ENCODE measurements around the gene OXSR1.
"Not testable (repeated sequence)": the region's sequence is repeated elsewhere in the genome, so short reads cannot be mapped to it uniquely, and the experiment has no call there.

Gene OXSR1

DNA sequence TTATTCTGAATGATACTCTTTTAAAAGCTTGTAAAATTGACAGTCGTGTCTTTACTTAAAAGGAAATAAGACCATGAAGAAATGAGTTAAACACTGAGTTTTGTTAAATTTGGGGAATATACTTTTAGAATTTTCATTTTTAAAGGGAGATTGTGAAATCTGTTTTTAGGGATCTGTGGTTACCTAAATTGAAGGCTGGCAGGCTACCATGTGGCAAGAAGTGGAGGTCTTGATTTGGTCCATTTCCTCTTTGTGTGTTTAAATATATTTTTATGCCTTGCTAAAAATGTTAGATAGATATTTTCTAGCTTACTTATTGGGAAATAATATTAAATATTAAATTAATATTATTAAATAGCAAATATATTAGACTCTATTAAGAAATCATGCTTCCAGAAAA is 63.7 kb downstream of the OXSR1 start:
- TF ChIP-seq, protein P1, sequence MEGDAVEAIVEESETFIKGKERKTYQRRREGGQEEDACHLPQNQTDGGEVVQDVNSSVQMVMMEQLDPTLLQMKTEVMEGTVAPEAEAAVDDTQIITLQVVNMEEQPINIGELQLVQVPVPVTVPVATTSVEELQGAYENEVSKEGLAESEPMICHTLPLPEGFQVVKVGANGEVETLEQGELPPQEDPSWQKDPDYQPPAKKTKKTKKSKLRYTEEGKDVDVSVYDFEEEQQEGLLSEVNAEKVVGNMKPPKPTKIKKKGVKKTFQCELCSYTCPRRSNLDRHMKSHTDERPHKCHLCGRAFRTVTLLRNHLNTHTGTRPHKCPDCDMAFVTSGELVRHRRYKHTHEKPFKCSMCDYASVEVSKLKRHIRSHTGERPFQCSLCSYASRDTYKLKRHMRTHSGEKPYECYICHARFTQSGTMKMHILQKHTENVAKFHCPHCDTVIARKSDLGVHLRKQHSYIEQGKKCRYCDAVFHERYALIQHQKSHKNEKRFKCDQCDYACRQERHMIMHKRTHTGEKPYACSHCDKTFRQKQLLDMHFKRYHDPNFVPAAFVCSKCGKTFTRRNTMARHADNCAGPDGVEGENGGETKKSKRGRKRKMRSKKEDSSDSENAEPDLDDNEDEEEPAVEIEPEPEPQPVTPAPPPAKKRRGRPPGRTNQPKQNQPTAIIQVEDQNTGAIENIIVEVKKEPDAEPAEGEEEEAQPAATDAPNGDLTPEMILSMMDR (IDR thresholded peaks at IDR 0.05; ENCODE audit: borderline replicate concordance, insufficient read depth, low read depth, low read length) = no peak
- no peak overlapping the region for H3K4me3 ChIP-seq (ENCODE audit: low read depth, low read length)

DNA sequence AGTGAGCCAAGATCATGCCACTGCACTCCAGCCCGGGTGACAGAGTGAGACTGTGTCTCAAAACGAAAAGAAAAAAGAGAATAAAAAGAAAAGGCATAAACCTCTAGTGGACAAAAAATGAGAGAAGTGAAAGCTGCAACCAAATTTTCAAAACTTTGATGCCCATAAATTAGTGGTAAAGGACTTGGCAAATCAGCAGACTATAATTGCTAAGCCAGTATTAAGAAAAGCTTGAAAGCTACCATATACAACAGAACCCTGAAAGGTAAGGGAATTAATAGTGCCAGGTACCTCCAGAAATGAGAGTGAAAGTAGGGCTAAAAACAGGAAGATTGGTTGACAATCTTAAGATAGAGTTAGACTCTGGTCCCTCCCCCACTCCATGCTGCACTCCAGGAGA is 67.4 kb downstream of the OXSR1 start:
- no peak overlapping the region for H3K4me3 ChIP-seq (ENCODE audit: low read depth, low read length)
- TF ChIP-seq, protein P1 (IDR thresholded peaks at IDR 0.05; ENCODE audit: borderline replicate concordance, insufficient read depth, low read depth, low read length) = no peak

DNA sequence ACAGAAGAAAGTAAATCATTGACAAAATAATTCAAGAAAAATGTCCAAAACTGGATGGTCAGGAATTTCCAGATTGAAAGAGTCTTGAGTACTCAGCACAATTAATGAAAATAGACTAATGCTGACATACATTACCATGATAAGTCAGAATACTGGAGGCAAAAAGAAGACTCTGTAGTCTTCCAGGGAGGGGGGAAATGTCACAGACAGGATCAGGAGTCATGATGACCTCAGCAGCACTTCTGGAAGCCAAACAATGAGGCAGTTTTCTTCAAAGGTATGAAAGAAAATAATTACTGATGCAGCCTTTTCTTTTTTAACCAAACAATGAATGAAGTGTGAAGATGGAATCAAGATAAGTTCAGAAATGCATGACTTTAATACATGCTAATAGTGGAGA is 70.1 kb downstream of the OXSR1 start:
- no peak overlapping the region for H3K4me3 ChIP-seq (ENCODE audit: low read depth, low read length)
- TF ChIP-seq, protein P1 (IDR thresholded peaks at IDR 0.05; ENCODE audit: borderline replicate concordance, insufficient read depth, low read depth, low read length) = no peak

DNA sequence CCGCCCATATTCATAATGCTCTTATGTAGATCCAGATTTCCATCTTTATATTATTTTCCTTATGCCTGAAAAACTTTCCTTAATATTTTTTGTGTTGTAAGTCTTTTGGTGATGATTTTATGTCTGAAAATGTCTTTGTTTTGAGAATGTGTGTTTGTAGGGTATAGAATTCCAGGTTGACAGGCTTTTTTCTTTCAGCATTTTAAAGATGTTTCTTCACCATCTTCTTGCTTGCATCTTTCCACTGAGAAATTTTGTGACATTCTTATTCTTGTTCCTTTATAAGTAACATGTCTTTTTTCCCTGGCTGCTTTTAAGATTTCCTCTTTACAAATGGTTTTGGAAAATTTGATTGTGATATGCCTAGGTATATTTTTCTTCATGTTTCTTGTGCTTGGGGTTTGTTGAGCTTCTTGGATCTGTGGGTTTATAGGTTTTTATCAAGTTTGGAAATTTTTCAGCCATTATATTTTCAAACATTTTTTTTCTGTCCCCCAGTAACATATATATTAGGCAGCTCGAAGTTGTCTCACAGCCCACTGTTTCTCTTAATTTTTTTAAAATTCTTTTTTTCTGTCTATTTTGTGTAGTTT is 73.2 kb downstream of the OXSR1 start:
- TF ChIP-seq, protein P1 (IDR thresholded peaks at IDR 0.05; ENCODE audit: borderline replicate concordance, insufficient read depth, low read depth, low read length) = no peak
- no peak overlapping the region for H3K4me3 ChIP-seq (ENCODE audit: low read depth, low read length)

DNA sequence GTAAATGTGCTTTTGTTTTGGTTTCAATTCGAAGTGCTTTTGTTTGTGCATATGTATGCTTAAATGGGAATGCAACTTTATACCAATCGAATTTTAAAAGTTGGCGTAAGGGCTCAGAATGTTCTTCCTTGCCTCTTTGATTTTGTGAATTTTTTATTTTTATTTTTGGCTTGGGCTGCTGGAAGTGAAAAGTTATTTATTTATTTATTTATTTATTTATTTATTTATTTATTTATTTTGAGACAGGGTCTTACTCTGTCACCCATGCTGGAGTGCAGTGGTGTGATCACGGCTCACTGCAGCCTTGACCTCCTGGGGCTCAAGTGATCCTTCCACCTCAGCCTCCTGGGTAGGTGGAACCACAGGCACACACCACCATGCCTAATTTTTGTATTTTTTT is 77.5 kb downstream of the OXSR1 start:
- H3K4me3 ChIP-seq (ENCODE audit: low read depth, low read length) = not testable (repeated sequence)

DNA sequence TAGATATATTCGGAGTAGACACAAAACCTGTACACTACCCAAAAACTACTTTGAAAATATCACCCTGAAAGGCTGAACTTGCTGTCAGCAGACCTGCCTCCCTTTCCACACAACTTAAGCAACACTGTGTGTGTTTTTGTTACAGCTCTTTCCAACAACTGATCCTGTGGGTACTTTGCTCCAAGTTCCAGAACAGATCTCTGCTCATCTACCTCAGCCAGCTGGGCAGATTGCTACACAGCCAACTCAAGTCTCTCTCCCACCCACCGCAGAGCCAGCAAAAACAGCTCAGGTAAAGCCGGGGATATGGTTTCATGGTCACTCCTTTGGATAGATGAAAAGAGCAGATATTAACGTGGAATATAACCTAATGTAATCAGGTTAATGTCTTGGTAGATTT is 80.6 kb downstream of the OXSR1 start:
- TF ChIP-seq, protein P1 (IDR thresholded peaks at IDR 0.05; ENCODE audit: borderline replicate concordance, insufficient read depth, low read depth, low read length) = no peak
- H3K4me3 ChIP-seq (ENCODE audit: low read depth, low read length) = no peak overlapping the region

DNA sequence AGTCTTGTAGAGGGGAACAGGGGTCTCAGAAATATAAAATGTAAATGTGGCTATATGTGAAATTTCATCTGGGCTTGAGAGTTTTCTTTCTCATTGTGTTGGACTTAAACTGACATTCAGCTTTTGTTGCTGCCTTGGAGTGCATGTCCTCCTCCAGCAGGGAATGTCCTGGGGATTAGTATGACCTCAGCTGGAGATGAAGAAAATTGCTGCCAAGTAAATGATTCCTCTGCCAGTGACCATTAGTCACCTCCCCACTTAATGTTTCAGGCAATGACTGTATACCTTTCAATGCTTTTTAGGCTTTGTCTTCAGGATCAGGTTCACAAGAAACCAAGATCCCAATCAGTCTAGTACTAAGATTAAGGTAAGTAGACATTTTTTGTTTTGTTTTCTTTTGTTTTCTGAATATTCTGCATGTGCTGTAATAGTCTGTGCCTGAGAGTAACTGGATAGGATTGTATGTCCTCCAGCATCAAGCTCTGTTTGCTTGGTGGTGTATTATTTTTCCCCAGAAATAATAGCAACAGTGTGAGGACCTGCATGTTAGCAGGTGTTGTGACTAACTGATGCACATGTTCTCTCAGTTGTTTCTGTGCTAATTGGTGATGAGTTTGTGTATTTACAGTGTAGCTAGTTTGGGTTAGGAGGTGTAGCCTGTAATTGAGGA is 82.2 kb downstream of the OXSR1 start:
- TF ChIP-seq, protein P1 (IDR thresholded peaks at IDR 0.05; ENCODE audit: borderline replicate concordance, insufficient read depth, low read depth, low read length) = no peak
- H3K4me3 ChIP-seq (ENCODE audit: low read depth, low read length) = no peak overlapping the region
